GM12864 (cell line): Measurements from ENCODE around the gene LAMA1.

Experiments used
- DNase-seq: peaks from one replicate; pipeline ENCODE4 v3.0.0-alpha.2; 2011; ENCODE audit warnings: low read depth
- H3K4me3 ChIP-seq: 2 replicates; pipeline ENCODE4 v1.5.1; 2011; ENCODE audit warnings: mild to moderate bottlenecking, low read depth, low read length, control low read depth
- CTCF ChIP-seq: IDR thresholded peaks from 2 replicates; pipeline ENCODE4 v1.5.1; 2011; ENCODE audit warnings: low read depth, mild to moderate bottlenecking, moderate library complexity, low read length, control low read depth, inconsistent platforms; ENCODE audit errors: missing control alignments

The LAMA1 gene

GRCh38 chr18:7035807-7036206 lies 81.8 kb downstream of the LAMA1 start:
- DNase-seq, result no peak
- no peak overlapping the region for H3K4me3 ChIP-seq
- no peak for TF ChIP-seq CTCF

DNA sequence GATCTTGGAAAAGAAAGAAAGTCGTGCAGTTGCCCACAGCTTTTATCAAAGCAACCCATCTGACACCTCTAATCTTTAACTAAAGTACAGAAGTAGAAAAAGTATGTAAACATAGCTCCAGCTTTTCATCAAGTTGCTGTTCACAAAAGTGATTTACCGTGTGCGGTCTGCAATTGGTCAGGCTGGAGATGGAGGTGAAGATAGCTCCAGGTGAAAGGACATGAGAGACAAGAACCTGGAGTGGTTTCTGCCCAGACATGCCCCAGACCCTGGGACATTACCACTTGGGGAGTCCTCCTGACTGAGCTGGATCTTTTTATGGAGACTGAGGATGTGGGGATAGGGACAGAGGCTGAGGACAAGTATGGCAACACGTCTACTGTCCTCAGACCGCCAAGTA lies 82.7 kb downstream of the LAMA1 start:
- TF ChIP-seq CTCF, result no peak
- no peak overlapping the region for H3K4me3 ChIP-seq
- DNase-seq, result no peak

DNA sequence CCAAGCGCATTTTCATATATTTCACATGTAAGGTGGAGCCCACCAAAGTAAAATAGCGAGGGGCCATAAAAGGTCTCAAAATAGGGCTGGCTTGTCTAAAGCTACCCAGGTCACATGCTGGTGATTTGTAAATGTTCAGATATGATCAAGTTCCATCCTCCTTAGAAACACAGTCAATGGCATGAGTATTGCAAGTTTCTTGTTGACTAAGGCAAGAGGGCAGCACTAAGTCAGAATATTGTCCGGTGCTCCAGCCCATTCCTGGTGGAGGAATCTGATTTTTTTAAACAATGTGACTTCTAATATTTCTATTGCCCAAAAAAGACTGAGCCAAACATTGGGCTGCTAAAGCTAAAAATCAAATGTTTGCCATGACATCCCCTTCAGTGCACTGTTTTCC lies 85.1 kb downstream of the LAMA1 start:
- DNase-seq, result no peak
- H3K4me3 ChIP-seq, result no peak overlapping the region
- no peak for TF ChIP-seq CTCF

- H3K4me3 ChIP-seq, result no peak overlapping the region
- no peak for TF ChIP-seq CTCF
- no peak for DNase-seq
Measured at GRCh38 chr18:7028625-7029024, 89.0 kb downstream of the LAMA1 start.

GRCh38 chr18:7025194-7025593 lies 92.4 kb downstream of the LAMA1 start:
- TF ChIP-seq CTCF, result no peak
- H3K4me3 ChIP-seq, result no peak overlapping the region
- no peak for DNase-seq

DNA sequence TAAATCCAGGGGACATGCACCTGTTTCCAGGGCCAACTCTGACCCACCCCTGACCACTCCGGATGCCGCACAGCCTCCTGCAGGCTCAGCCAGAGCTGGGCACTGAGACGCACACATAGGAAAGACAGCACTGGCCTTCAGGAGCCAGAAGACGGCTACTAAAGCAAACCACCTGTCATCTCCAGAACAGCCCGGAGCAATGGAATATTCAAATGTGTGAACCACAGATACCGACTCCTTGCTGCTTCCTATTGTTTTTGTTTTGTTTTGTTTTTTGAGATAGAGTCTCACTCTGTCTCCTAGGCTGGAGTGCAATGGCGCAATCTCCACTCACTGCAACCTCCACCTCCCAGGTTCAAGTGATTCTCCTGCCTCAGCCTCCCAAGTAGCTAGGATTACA lies 94.0 kb downstream of the LAMA1 start:
- no peak overlapping the region for H3K4me3 ChIP-seq
- no peak for DNase-seq
- no peak for TF ChIP-seq CTCF

DNA sequence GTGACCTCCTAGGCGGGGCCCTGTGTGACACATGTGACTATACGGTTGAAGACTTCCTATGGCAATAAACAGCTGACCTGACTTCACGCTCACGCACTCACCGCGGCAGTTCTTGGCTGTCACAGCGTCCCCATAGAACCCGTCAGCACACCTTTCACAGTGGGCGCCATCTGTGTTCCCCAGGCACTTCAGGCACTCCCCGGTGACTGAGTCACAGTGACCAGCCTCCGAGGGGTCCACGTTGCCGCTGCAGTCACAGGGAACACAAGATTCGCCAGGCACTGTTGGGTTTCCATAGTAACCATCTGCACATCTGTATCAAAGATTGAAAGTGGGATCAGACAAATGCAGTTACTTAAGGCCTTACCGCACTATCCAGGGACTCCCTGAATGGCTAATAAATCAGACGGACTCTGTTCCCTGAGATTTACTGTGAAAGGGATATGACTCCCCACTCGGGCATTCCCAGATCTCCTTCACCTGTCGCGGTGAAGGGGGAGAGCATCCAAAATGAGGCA lies 94.5 kb downstream of the LAMA1 start:
- TF ChIP-seq CTCF, result no peak
- no peak for DNase-seq
- no peak overlapping the region for H3K4me3 ChIP-seq
